ENCODE data around the gene NUBP1. TPM values are rescaled to one million over a fixed set of nuclear protein-coding genes. Genes with fewer than 3 reads are reported as not detected.

NUBP1 gene
- polyA plus RNA-seq, 1 donor (not counting 4 experiments of a cell fraction or from before 2014, with no cell fraction given), result 22.2 TPM

DNA sequence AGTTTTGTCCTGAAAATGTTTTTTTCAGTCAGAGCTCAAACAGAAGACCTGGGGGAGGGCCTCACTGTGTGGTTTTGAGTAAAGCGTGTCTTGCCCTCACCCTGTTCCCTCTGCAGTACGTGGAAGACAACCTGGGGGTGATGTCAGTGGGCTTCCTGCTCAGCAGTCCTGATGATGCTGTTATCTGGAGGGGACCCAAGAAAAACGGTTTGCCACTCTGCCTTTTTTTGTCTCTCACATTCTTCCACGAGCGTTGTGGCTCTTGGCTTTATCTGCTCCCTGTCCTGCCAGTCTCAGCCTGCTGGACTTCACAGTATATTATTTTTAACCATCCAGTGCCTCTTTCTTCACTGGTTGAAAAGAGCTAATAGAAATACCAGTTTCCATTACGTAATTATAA, 12.9 kb downstream of the NUBP1 start:
- no peak overlapping the region for H3K27ac ChIP-seq (ENCODE audit: control insufficient read depth, insufficient read depth, low read length)
- H3K4me3 ChIP-seq (ENCODE audit: control insufficient read depth in 2 of 3, extremely low read depth in 1 of 3, insufficient read depth in 2 of 3, low read depth in 1 of 3, low read length in 3 of 3), result no peak overlapping the region
- TF ChIP-seq EZH2 (IDR thresholded peaks at IDR 0.05; ENCODE audit: low read length), result no peak
- TF ChIP-seq, protein P1, sequence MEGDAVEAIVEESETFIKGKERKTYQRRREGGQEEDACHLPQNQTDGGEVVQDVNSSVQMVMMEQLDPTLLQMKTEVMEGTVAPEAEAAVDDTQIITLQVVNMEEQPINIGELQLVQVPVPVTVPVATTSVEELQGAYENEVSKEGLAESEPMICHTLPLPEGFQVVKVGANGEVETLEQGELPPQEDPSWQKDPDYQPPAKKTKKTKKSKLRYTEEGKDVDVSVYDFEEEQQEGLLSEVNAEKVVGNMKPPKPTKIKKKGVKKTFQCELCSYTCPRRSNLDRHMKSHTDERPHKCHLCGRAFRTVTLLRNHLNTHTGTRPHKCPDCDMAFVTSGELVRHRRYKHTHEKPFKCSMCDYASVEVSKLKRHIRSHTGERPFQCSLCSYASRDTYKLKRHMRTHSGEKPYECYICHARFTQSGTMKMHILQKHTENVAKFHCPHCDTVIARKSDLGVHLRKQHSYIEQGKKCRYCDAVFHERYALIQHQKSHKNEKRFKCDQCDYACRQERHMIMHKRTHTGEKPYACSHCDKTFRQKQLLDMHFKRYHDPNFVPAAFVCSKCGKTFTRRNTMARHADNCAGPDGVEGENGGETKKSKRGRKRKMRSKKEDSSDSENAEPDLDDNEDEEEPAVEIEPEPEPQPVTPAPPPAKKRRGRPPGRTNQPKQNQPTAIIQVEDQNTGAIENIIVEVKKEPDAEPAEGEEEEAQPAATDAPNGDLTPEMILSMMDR (optimal IDR thresholded peaks at IDR 0.05 in 1 of 3, IDR thresholded peaks at IDR 0.05 in 1 of 3, conservative IDR thresholded peaks at IDR 0.05 in 1 of 3; ENCODE audit: extremely low read depth in 1 of 3, insufficient read depth in 2 of 3, low read length in 3 of 3), result no peak
- no peak overlapping the region for H3K4me2 ChIP-seq (ENCODE audit: control insufficient read depth, extremely low read depth, insufficient read depth, low read depth, low read length)
- dilution Hi-C loops (cut with MboI; ENCODE audit: extremely low pct_ligation_motif_present, low sequenced_read_pairs), result no loop called here
- peaks cover 2% of the 10 kb centered on the region for H3K9me1 ChIP-seq (ENCODE audit: control insufficient read depth, extremely low read depth, insufficient read depth, low read length)
- DNase-seq (ENCODE audit: low read depth, low spot score) (no peak), FAIRE-seq (no peak)
- H4K20me1 ChIP-seq (ENCODE audit: control insufficient read depth, extremely low read depth, insufficient read depth, low read length), result no peaks in the 10 kb centered on the region
- no peaks in the 10 kb centered on the region for H3K27me3 ChIP-seq (ENCODE audit: control insufficient read depth, extremely low read depth, insufficient read depth, low read length)
- no peaks in the 10 kb centered on the region for H3K79me2 ChIP-seq (ENCODE audit: control insufficient read depth, insufficient read depth, low read length)
- H2AFZ ChIP-seq (ENCODE audit: control insufficient read depth, low read length), result no peak overlapping the region
- no peak overlapping the region for H3K9ac ChIP-seq (ENCODE audit: control insufficient read depth, extremely low read depth, insufficient read depth, low read length)
- H3K4me1 ChIP-seq (ENCODE audit: control insufficient read depth, extremely low read depth, insufficient read depth, low read length), result peaks cover 3% of the 10 kb centered on the region
- H3K9me3 ChIP-seq (ENCODE audit: control insufficient read depth, low read depth, low read length), result no peaks in the 10 kb centered on the region
- H3K36me3 ChIP-seq (ENCODE audit: control insufficient read depth in 2 of 2, extremely low read depth in 1 of 2, insufficient read depth in 2 of 2, low read length in 2 of 2), result peaks cover 9 to 10% of the 10 kb centered on the region in 2 experiments

GRCh38 chr16:10760858-10761257, 17.2 kb downstream of the NUBP1 start:
- no peak for TF ChIP-seq EZH2 (IDR thresholded peaks at IDR 0.05; ENCODE audit: low read length)
- TF ChIP-seq, protein P1 (optimal IDR thresholded peaks at IDR 0.05 in 1 of 3, IDR thresholded peaks at IDR 0.05 in 1 of 3, conservative IDR thresholded peaks at IDR 0.05 in 1 of 3; ENCODE audit: extremely low read depth in 1 of 3, insufficient read depth in 2 of 3, low read length in 3 of 3), result no peak
- Histone ChIP-seq H3K27ac (ENCODE audit: control insufficient read depth, insufficient read depth, low read length) (no peak overlapping the region), H3K9me1 (ENCODE audit: control insufficient read depth, extremely low read depth, insufficient read depth, low read length) (no peaks in the 10 kb centered on the region), H4K20me1 (ENCODE audit: control insufficient read depth, extremely low read depth, insufficient read depth, low read length) (no peaks in the 10 kb centered on the region), H3K27me3 (ENCODE audit: control insufficient read depth, extremely low read depth, insufficient read depth, low read length) (no peaks in the 10 kb centered on the region), H3K9me3 (ENCODE audit: control insufficient read depth, low read depth, low read length) (no peaks in the 10 kb centered on the region), H2AFZ (ENCODE audit: control insufficient read depth, low read length) (no peak overlapping the region), H3K4me3 (ENCODE audit: control insufficient read depth in 2 of 3, extremely low read depth in 1 of 3, insufficient read depth in 2 of 3, low read depth in 1 of 3, low read length in 3 of 3) (no peak overlapping the region), H3K4me2 (ENCODE audit: control insufficient read depth, extremely low read depth, insufficient read depth, low read depth, low read length) (no peak overlapping the region), H3K4me1 (ENCODE audit: control insufficient read depth, extremely low read depth, insufficient read depth, low read length) (no peaks in the 10 kb centered on the region), H3K36me3 (ENCODE audit: control insufficient read depth in 2 of 2, extremely low read depth in 1 of 2, insufficient read depth in 2 of 2, low read length in 2 of 2) (peaks cover 10 to 12% of the 10 kb centered on the region in 2 experiments), H3K79me2 (ENCODE audit: control insufficient read depth, insufficient read depth, low read length) (no peaks in the 10 kb centered on the region), H3K9ac (ENCODE audit: control insufficient read depth, extremely low read depth, insufficient read depth, low read length) (no peak overlapping the region)
- FAIRE-seq (no peak), DNase-seq (ENCODE audit: low read depth, low spot score) (no peak)
- dilution Hi-C loops (cut with MboI; ENCODE audit: extremely low pct_ligation_motif_present, low sequenced_read_pairs), result no loop called here
